Panc1 (cell line): ENCODE data around the gene MACROD2. TPM values are rescaled to one million over a fixed set of nuclear protein-coding genes. Genes with fewer than 3 reads are reported as not detected.

Source experiments
- ATAC-seq: fragments of 200-7000 bp; cut with Tn5 transposase; 2 replicates; pipeline ENCODE4 v1.9.1; 2020; ENCODE audit warnings: mild to moderate bottlenecking, moderate library complexity
- BruUV-seq: library from RNA; stranded (reverse); fragments of 400-500 nt; replicated peaks from 2 replicates; lab custom pipeline; 2021; lab: Mats Ljungman, UMichigan
- CTCF ChIA-PET: fragments of 300-600 bp; sonication (Branson Sonifier 250); formaldehyde crosslinking; loops from one replicate; lab custom pipeline; 2022; ENCODE audit warnings: antibody characterized with exemption; lab: Charles Lee
- POLR2A ChIA-PET: fragments of 300-600 bp; sonication (Branson Sonifier 250); formaldehyde crosslinking; loops from one replicate; lab custom pipeline; 2022; ENCODE audit warnings: antibody characterized with exemption; lab: Charles Lee
- DNase-seq: peaks from one replicate; pipeline ENCODE4 v3.0.0-alpha.2; 2010; ENCODE audit warnings: low read depth, low spot score
- H3K27ac ChIP-seq: 2 replicates; pipeline ENCODE4 v1.5.1; 2011; ENCODE audit warnings: mild to moderate bottlenecking, low read length, inconsistent platforms
- H3K27me3 ChIP-seq: fragments of 200-500 bp; sonication (Bioruptor generic); 2 replicates; pipeline ENCODE4 v1.6.0; 2014; ENCODE audit warnings: low read length, inconsistent platforms; ENCODE audit not compliant: control insufficient read depth, insufficient read depth
- H3K36me3 ChIP-seq: fragments of 200-500 bp; sonication (Bioruptor generic); 2 replicates; pipeline ENCODE4 v1.5.1; 2014; ENCODE audit warnings: inconsistent platforms, mild to moderate bottlenecking, low read length, moderate library complexity; ENCODE audit not compliant: control insufficient read depth, insufficient read depth
- H3K4me1 ChIP-seq: 2 replicates; pipeline ENCODE4 v1.5.1; 2011; ENCODE audit warnings: inconsistent platforms, mild to moderate bottlenecking, low read length, moderate library complexity; ENCODE audit not compliant: control insufficient read depth, insufficient read depth
- H3K4me3 ChIP-seq, 2 experiments: 2 replicates each; pipeline ENCODE4 v1.5.1; 2011 to 2012; ENCODE audit warnings: low read depth in 2 of 2, low read length in 2 of 2, mild to moderate bottlenecking in 2 of 2, inconsistent platforms in 1 of 2, moderate library complexity in 1 of 2
- H3K9me3 ChIP-seq: fragments of 200-500 bp; sonication (Bioruptor generic); 2 replicates; pipeline ENCODE4 v1.5.1; 2014; ENCODE audit warnings: low read depth, mild to moderate bottlenecking, inconsistent platforms, low read length, moderate library complexity; ENCODE audit not compliant: control insufficient read depth, insufficient read depth
- POLR2AphosphoS5 ChIP-seq: IDR thresholded peaks from 2 replicates; pipeline ENCODE4 v1.6.1; 2012; ENCODE audit warnings: mild to moderate bottlenecking, low read depth, low read length, moderate library complexity
- SIN3A ChIP-seq: IDR thresholded peaks from 2 replicates; pipeline ENCODE4 v1.6.1; 2012; ENCODE audit warnings: low read depth, mild to moderate bottlenecking, low read length, moderate library complexity, borderline replicate concordance; ENCODE audit not compliant: insufficient read depth
- TCF7L2 ChIP-seq: IDR thresholded peaks from 2 replicates; pipeline ENCODE4 v1.6.1; 2011; ENCODE audit warnings: mild to moderate bottlenecking, low read depth, low read length, inconsistent platforms
- in situ Hi-C: cut with HindIII; loops from 2 replicates; pipeline ENCODE4 v1.10.0; 2016; ENCODE audit warnings: low sequenced_read_pairs, low pct_unique_long_range_greater_than_20kb
- intact Hi-C: fragments of 100-400 bp; cut with micrococcal nuclease; formaldehyde crosslinking; loops from one replicate; pipeline ENCODE4 v1.10.0; 2022; ENCODE audit not compliant: unreplicated experiment
- total RNA-seq: library from RNA; stranded (reverse); gene quantifications from one replicate; pipeline ENCODE4 v1.2.1, GENCODE V29; 2021; ENCODE audit not compliant: unreplicated experiment
- TF ChIP-seq, protein P1 (sequence below), 2 experiments: IDR thresholded peaks; 2 replicates each; pipeline ENCODE4 v1.6.1; 2011 to 2012; ENCODE audit warnings: low read depth in 2 of 2, control low read depth in 1 of 2, low read length in 1 of 2, mild to moderate bottlenecking in 1 of 2, moderate library complexity in 1 of 2; ENCODE audit not compliant: insufficient read depth in 1 of 2
- TF ChIP-seq, protein P2 (sequence below): fragments of 450-650 bp; IDR thresholded peaks from 2 replicates; pipeline ENCODE4 v1.5.1; 2017; ENCODE audit warnings: mild to moderate bottlenecking

The MACROD2 gene
- total RNA-seq, 1 experiment from 2014 or later = 1.2 TPM

DNA sequence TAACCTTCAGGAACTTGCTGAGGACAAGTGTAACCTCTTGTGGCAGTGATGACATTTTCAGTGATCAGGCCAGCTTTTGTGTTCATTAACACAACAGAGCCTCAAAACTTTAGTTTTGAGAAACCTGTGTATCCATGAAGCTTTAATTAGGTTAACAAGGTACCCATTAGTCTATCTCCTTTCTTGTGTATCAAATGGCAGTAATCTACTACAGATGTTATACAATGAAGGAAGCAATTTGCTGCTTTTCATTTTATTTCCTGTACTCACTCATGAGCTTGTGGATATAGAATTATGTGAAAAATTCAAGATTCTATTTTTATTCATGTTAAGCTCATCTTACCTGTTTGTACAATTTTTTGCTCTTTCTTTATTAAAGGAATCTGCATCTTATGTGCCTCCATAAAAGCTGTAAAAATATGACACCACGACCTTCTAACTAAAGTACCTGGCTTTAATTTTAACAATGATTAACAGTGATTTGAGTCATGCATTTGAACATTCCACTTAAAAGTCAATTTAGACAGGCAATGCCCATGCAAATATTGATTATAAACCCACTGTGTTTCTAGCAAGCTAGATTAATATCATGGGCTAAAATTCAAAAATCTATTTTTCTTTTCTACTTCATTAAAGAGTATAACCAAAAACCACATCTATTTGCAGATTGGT, 1680.6 kb downstream of the MACROD2 start:
- in situ Hi-C loops = no loop called here
- H3K4me3 ChIP-seq = no peak overlapping the region
- H3K27ac ChIP-seq = no peak overlapping the region
- TF ChIP-seq, protein P1, sequence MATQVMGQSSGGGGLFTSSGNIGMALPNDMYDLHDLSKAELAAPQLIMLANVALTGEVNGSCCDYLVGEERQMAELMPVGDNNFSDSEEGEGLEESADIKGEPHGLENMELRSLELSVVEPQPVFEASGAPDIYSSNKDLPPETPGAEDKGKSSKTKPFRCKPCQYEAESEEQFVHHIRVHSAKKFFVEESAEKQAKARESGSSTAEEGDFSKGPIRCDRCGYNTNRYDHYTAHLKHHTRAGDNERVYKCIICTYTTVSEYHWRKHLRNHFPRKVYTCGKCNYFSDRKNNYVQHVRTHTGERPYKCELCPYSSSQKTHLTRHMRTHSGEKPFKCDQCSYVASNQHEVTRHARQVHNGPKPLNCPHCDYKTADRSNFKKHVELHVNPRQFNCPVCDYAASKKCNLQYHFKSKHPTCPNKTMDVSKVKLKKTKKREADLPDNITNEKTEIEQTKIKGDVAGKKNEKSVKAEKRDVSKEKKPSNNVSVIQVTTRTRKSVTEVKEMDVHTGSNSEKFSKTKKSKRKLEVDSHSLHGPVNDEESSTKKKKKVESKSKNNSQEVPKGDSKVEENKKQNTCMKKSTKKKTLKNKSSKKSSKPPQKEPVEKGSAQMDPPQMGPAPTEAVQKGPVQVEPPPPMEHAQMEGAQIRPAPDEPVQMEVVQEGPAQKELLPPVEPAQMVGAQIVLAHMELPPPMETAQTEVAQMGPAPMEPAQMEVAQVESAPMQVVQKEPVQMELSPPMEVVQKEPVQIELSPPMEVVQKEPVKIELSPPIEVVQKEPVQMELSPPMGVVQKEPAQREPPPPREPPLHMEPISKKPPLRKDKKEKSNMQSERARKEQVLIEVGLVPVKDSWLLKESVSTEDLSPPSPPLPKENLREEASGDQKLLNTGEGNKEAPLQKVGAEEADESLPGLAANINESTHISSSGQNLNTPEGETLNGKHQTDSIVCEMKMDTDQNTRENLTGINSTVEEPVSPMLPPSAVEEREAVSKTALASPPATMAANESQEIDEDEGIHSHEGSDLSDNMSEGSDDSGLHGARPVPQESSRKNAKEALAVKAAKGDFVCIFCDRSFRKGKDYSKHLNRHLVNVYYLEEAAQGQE (IDR thresholded peaks at IDR 0.05; ENCODE audit: insufficient read depth in 1 of 2, low read depth in 2 of 2, low read length in 1 of 2) = no peak
- TF ChIP-seq, protein P2, sequence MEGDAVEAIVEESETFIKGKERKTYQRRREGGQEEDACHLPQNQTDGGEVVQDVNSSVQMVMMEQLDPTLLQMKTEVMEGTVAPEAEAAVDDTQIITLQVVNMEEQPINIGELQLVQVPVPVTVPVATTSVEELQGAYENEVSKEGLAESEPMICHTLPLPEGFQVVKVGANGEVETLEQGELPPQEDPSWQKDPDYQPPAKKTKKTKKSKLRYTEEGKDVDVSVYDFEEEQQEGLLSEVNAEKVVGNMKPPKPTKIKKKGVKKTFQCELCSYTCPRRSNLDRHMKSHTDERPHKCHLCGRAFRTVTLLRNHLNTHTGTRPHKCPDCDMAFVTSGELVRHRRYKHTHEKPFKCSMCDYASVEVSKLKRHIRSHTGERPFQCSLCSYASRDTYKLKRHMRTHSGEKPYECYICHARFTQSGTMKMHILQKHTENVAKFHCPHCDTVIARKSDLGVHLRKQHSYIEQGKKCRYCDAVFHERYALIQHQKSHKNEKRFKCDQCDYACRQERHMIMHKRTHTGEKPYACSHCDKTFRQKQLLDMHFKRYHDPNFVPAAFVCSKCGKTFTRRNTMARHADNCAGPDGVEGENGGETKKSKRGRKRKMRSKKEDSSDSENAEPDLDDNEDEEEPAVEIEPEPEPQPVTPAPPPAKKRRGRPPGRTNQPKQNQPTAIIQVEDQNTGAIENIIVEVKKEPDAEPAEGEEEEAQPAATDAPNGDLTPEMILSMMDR = no peak
- no peaks in the 10 kb centered on the region for H3K4me1 ChIP-seq
- no peaks in the 10 kb centered on the region for H3K36me3 ChIP-seq
- BruUV-seq = no TSS peak
- CTCF ChIA-PET = no interaction called here
- POLR2A ChIA-PET = no interaction called here
- intact Hi-C loops = no loop called here
- no peak for DNase-seq
- H3K27me3 ChIP-seq = no peaks in the 10 kb centered on the region
- H3K9me3 ChIP-seq = no peaks in the 10 kb centered on the region
- no peak for ATAC-seq

DNA sequence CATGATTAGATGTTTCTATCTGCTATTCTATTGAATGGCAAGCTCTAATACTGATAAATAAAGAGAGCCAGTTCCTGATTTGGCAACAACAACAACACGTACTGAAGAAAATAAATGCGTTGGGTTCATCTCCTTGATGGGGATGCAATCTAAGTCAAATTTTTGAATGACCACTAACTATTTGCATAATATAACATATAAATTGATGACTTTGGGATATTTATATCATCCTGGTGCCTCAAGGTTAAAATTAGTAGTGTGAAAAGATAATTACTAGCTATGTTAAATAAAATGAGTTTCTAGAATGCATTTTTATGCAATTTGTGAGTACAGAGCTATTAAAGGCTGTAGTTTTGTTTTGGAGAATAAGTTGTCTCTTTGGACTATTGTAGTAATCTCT, 1681.5 kb downstream of the MACROD2 start:
- Histone ChIP-seq H3K27ac (no peak overlapping the region), H3K9me3 (no peaks in the 10 kb centered on the region), H3K36me3 (no peaks in the 10 kb centered on the region), H3K4me3 (no peak overlapping the region), H3K4me1 (no peaks in the 10 kb centered on the region), H3K27me3 (no peaks in the 10 kb centered on the region)
- CTCF ChIA-PET = no interaction called here
- intact Hi-C loops = no loop called here
- in situ Hi-C loops = no loop called here
- no TSS peak for BruUV-seq
- DNase-seq (no peak), ATAC-seq (no peak)
- POLR2A ChIA-PET = no interaction called here
- TF ChIP-seq, protein P1 (IDR thresholded peaks at IDR 0.05; ENCODE audit: insufficient read depth in 1 of 2, low read depth in 2 of 2, low read length in 1 of 2) = no peak
- TF ChIP-seq POLR2AphosphoS5 (no peak), TCF7L2 (no peak), SIN3A (no peak)
- TF ChIP-seq, protein P2 = no peak
